ENCODE measurements around the gene SELENOV. TPM values are rescaled to one million over a fixed set of nuclear protein-coding genes. Genes with fewer than 3 reads are reported as not detected.

The SELENOV gene
- polyA plus RNA-seq, 3 donors: not detected

GRCh38 chr19:39506944-39507714 lies 7.8 kb upstream of the SELENOV start:
- peak overlapping the region; percentile 51 to 82 for H3K4me3 Mint-ChIP-seq
- Histone ChIP-seq H3K4me1 (ENCODE audit: control insufficient read depth in 1 of 2, insufficient read depth in 2 of 2, low read length in 2 of 2) (peaks cover 7 to 15% of the 10 kb centered on the region in 2 donors), H3K9ac (ENCODE audit: insufficient read depth, low read length, poor library complexity, severe bottlenecking) (no peak overlapping the region), H3K4me3 (replicated peaks in 1 of 3; ENCODE audit: low read depth in 2 of 3, low read length in 3 of 3) (peak overlapping the region in 1 of 3 experiments; percentile 59), H3K9me3 (replicated peaks in 1 of 2; ENCODE audit: control insufficient read depth in 1 of 2, insufficient read depth in 1 of 2, low read length in 2 of 2) (no peaks in the 10 kb centered on the region), H3K36me3 (replicated peaks in 1 of 2; ENCODE audit: control insufficient read depth in 1 of 2, insufficient read depth in 2 of 2, low read length in 2 of 2) (no peaks in the 10 kb centered on the region), H2AFZ (ENCODE audit: insufficient read depth, low read depth, low read length, poor library complexity, severe bottlenecking) (peak overlapping the region; percentile 61), H3K27me3 (ENCODE audit: control insufficient read depth in 2 of 2, insufficient read depth in 2 of 2, low read length in 2 of 2) (peaks cover 17 to 52% of the 10 kb centered on the region in 2 donors), H4K20me1 (ENCODE audit: insufficient read depth, low read length) (no peaks in the 10 kb centered on the region), H3K4me2 (replicated peaks; ENCODE audit: extremely low read depth, low read length, poor library complexity, severe bottlenecking) (peak overlapping the region; percentile 41), H3K27ac (ENCODE audit: low read depth in 1 of 2, low read length in 2 of 2) (no peak overlapping the region), H3K79me2 (ENCODE audit: insufficient read depth, low read length) (no peaks in the 10 kb centered on the region)
- peaks cover 11% of the 10 kb centered on the region for H3K4me1 Mint-ChIP-seq
- peaks cover 0 to 5% of the 10 kb centered on the region in 2 donors for H3K36me3 Mint-ChIP-seq
- H3K27me3 Mint-ChIP-seq (ENCODE audit: low read depth in 3 of 3): peaks cover 46 to 78% (median 63%) of the 10 kb centered on the region in 3 donors
- WGBS (ENCODE audit: insufficient coverage): 6% methylated on average over 96 of the region's 96 CpGs
- DNase-seq: peak in 1 of 3 donors; percentile 3
- TF ChIP-seq CTCF (IDR thresholded peaks at IDR 0.05): no peak
- intact Hi-C loops (cut with micrococcal nuclease): no loop called here
- peaks cover 0 to 21% (median 14%) of the 10 kb centered on the region in 7 donors for H3K9me3 Mint-ChIP-seq
- no peak overlapping the region for H3K27ac Mint-ChIP-seq

DNA sequence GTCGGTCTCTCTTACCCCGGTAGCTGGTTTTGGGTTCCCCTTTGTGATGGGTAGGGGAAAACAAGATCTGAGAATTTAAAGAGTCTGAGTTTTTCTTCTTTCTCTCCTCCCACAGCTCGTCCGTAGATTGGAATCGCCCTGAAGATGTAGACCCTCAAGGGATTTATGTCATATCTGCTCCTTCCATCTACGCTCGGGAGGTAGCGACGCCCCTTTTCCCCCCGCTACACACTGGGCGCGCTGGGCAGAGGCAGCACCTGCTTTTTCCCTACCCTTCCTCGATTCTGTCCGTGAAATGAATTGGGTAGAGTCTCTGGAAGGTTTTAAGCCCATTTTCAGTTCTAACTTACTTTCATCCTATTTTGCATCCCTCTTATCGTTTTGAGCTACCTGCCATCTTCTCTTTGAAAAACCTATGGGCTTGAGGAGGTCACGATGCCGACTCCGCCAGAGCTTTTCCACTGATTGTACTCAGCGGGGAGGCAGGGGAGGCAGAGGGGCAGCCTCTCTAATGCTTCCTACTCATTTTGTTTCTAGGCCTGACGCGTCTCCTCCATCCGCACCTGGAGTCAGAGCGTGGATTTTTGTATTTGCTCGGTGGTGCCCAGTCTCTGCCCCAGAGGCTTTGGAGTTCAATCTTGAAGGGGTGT lies 7.1 kb upstream of the SELENOV start:
- 69% methylated on average over 11 of the region's 24 CpGs for WGBS (ENCODE audit: insufficient coverage)
- peaks cover 53 to 82% (median 70%) of the 10 kb centered on the region in 3 donors for H3K27me3 Mint-ChIP-seq (ENCODE audit: low read depth in 3 of 3)
- peaks cover 0 to 23% (median 14%) of the 10 kb centered on the region in 7 donors for H3K9me3 Mint-ChIP-seq
- peaks cover 0 to 5% of the 10 kb centered on the region in 2 donors for H3K36me3 Mint-ChIP-seq
- H3K4me3 Mint-ChIP-seq: peak overlapping the region; percentile 51 to 82
- Histone ChIP-seq H3K4me3 (replicated peaks in 1 of 3; ENCODE audit: low read depth in 2 of 3, low read length in 3 of 3) (peak overlapping the region in 1 of 3 experiments; percentile 59), H3K27me3 (ENCODE audit: control insufficient read depth in 2 of 2, insufficient read depth in 2 of 2, low read length in 2 of 2) (peaks cover 17 to 53% of the 10 kb centered on the region in 2 donors), H2AFZ (ENCODE audit: insufficient read depth, low read depth, low read length, poor library complexity, severe bottlenecking) (peak overlapping the region; percentile 61), H3K4me1 (ENCODE audit: control insufficient read depth in 1 of 2, insufficient read depth in 2 of 2, low read length in 2 of 2) (peaks cover 7 to 10% of the 10 kb centered on the region in 2 donors), H3K9me3 (replicated peaks in 1 of 2; ENCODE audit: control insufficient read depth in 1 of 2, insufficient read depth in 1 of 2, low read length in 2 of 2) (peaks cover 0 to under 1% of the 10 kb centered on the region in 2 donors), H3K79me2 (ENCODE audit: insufficient read depth, low read length) (no peaks in the 10 kb centered on the region), H3K4me2 (replicated peaks; ENCODE audit: extremely low read depth, low read length, poor library complexity, severe bottlenecking) (peak overlapping the region; percentile 41), H4K20me1 (ENCODE audit: insufficient read depth, low read length) (no peaks in the 10 kb centered on the region), H3K27ac (ENCODE audit: low read depth in 1 of 2, low read length in 2 of 2) (no peak overlapping the region), H3K9ac (ENCODE audit: insufficient read depth, low read length, poor library complexity, severe bottlenecking) (no peak overlapping the region), H3K36me3 (replicated peaks in 1 of 2; ENCODE audit: control insufficient read depth in 1 of 2, insufficient read depth in 2 of 2, low read length in 2 of 2) (no peaks in the 10 kb centered on the region)
- intact Hi-C loops (cut with micrococcal nuclease): no loop called here
- peaks cover 11% of the 10 kb centered on the region for H3K4me1 Mint-ChIP-seq
- DNase-seq: no peak
- no peak for TF ChIP-seq CTCF (IDR thresholded peaks at IDR 0.05)
- no peak overlapping the region for H3K27ac Mint-ChIP-seq
